H9 (cell line): ENCODE data around the gene PIAS3. TPM values are rescaled to one million over a fixed set of nuclear protein-coding genes. Genes with fewer than 3 reads are reported as not detected.

Source experiments
- DNase-seq: peaks from one replicate; pipeline ENCODE4 v3.0.0-alpha.2; 2017
- H2AFZ ChIP-seq: one replicate; pipeline ENCODE4 v1.6.1; 2013; ENCODE audit warnings: mild to moderate bottlenecking, low read length, control low read depth, moderate library complexity
- H2AK5ac ChIP-seq: 2 replicates; pipeline ENCODE4 v1.6.1; 2013; ENCODE audit warnings: low read length, control low read depth, mixed read lengths; ENCODE audit not compliant: insufficient read length
- H2BK120ac ChIP-seq: one replicate; pipeline ENCODE4 v1.6.1; 2013; ENCODE audit warnings: low read depth, mild to moderate bottlenecking, low read length, control low read depth, inconsistent platforms; ENCODE audit not compliant: poor library complexity, severe bottlenecking
- H2BK12ac ChIP-seq: 2 replicates; pipeline ENCODE4 v1.6.1; 2013; ENCODE audit warnings: low read length, control low read depth, mixed read lengths, low read depth; ENCODE audit not compliant: insufficient read length
- H2BK15ac ChIP-seq: 2 replicates; pipeline ENCODE4 v1.6.1; 2013; ENCODE audit warnings: low read depth, low read length, control low read depth
- H2BK20ac ChIP-seq: one replicate; pipeline ENCODE4 v1.6.1; 2013; ENCODE audit warnings: low read depth, mild to moderate bottlenecking, low read length, control low read depth, inconsistent platforms; ENCODE audit not compliant: poor library complexity, severe bottlenecking
- H2BK5ac ChIP-seq: 2 replicates; pipeline ENCODE4 v1.6.1; 2013; ENCODE audit warnings: low read length, control low read depth, mixed read lengths; ENCODE audit not compliant: insufficient read length
- H3K14ac ChIP-seq: 2 replicates; pipeline ENCODE4 v1.6.1; 2013; ENCODE audit warnings: low read length, control low read depth; ENCODE audit not compliant: insufficient read depth
- H3K18ac ChIP-seq: 2 replicates; pipeline ENCODE4 v1.6.1; 2013; ENCODE audit warnings: low read depth, mild to moderate bottlenecking, mixed read lengths, low read length, control low read depth; ENCODE audit not compliant: insufficient read length
- H3K23ac ChIP-seq: 2 replicates; pipeline ENCODE4 v1.6.1; 2013; ENCODE audit warnings: low read length, control low read depth, mixed read lengths, low read depth; ENCODE audit not compliant: insufficient read length
- H3K23me2 ChIP-seq: 2 replicates; pipeline ENCODE4 v1.6.1; 2013; ENCODE audit warnings: low read depth, mild to moderate bottlenecking, mixed read lengths, low read length, control low read depth; ENCODE audit not compliant: insufficient read length, poor library complexity, severe bottlenecking
- H3K27ac ChIP-seq: 2 replicates; pipeline ENCODE4 v1.5.1; 2013; ENCODE audit warnings: low read length, control low read depth, mixed read lengths, low read depth; ENCODE audit not compliant: insufficient read length
- H3K27me3 ChIP-seq: 2 replicates; pipeline ENCODE4 v1.6.1; 2013; ENCODE audit warnings: low read length, control low read depth, inconsistent platforms; ENCODE audit not compliant: insufficient read depth
- H3K4ac ChIP-seq: 2 replicates; pipeline ENCODE4 v1.6.1; 2013; ENCODE audit warnings: low read depth, mild to moderate bottlenecking, control low read depth, inconsistent platforms, low read length, moderate library complexity
- H3K4me1 ChIP-seq: 2 replicates; pipeline ENCODE4 v1.6.1; 2013; ENCODE audit warnings: low read length, control low read depth, inconsistent platforms; ENCODE audit not compliant: insufficient read depth
- H3K4me2 ChIP-seq: 2 replicates; pipeline ENCODE4 v1.6.1; 2013; ENCODE audit warnings: low read length, control low read depth, mixed read lengths; ENCODE audit not compliant: insufficient read length, insufficient read depth
- H3K56ac ChIP-seq: 2 replicates; pipeline ENCODE4 v1.6.1; 2013; ENCODE audit warnings: low read depth, mild to moderate bottlenecking, mixed read lengths, low read length, control low read depth; ENCODE audit not compliant: insufficient read length
- H3K79me1 ChIP-seq: 2 replicates; pipeline ENCODE4 v1.6.1; 2013; ENCODE audit warnings: low read depth, mild to moderate bottlenecking, moderate library complexity, low read length, control low read depth, inconsistent platforms; ENCODE audit not compliant: insufficient read depth, poor library complexity, severe bottlenecking
- H3K79me2 ChIP-seq: 2 replicates; pipeline ENCODE4 v1.6.1; 2013; ENCODE audit warnings: low read length, control low read depth, inconsistent platforms; ENCODE audit not compliant: insufficient read depth
- H3K9ac ChIP-seq: 2 replicates; pipeline ENCODE4 v1.6.1; 2013; ENCODE audit warnings: low read length, control low read depth, mixed read lengths; ENCODE audit not compliant: insufficient read length; ENCODE audit errors: extremely low read depth
- H3K9me3 ChIP-seq: one replicate; pipeline ENCODE4 v1.6.1; 2013; ENCODE audit warnings: low read depth, low read length, inconsistent platforms; ENCODE audit not compliant: control insufficient read depth
- H3T11ph ChIP-seq: one replicate; pipeline ENCODE4 v1.6.1; 2013; ENCODE audit warnings: mild to moderate bottlenecking, low read length, control low read depth, inconsistent platforms
- H4K20me1 ChIP-seq: one replicate; pipeline ENCODE4 v1.6.1; 2013; ENCODE audit not compliant: control insufficient read depth, insufficient read length, insufficient read depth
- H4K5ac ChIP-seq: 2 replicates; pipeline ENCODE4 v1.6.1; 2013; ENCODE audit warnings: low read depth, mild to moderate bottlenecking, mixed read lengths, low read length, control low read depth; ENCODE audit not compliant: insufficient read length
- H4K8ac ChIP-seq: replicated peaks from 2 replicates; pipeline ENCODE4 v1.6.1; 2013; ENCODE audit warnings: low read length, control low read depth, mixed read lengths, low read depth; ENCODE audit not compliant: insufficient read length
- H4K91ac ChIP-seq: 2 replicates; pipeline ENCODE4 v1.6.1; 2013; ENCODE audit warnings: low read depth, mild to moderate bottlenecking, moderate library complexity, mixed read lengths, low read length, control low read depth; ENCODE audit not compliant: insufficient read length
- H3K27ac Mint-ChIP-seq, 3 experiments: 2 replicates in 2 of 3; 3 replicates in 1 of 3; pipeline ENCODE4 v1.8.0; 2020 to 2021; ENCODE audit warnings: mixed read lengths in 3 of 3, mild to moderate bottlenecking in 1 of 3, moderate library complexity in 1 of 3
- H3K27me3 Mint-ChIP-seq: 2 replicates; pipeline ENCODE4 v1.8.0; 2021; ENCODE audit warnings: low read depth, mild to moderate bottlenecking, moderate library complexity, mixed read lengths
- H3K36me3 Mint-ChIP-seq, 3 experiments: 2 replicates in 2 of 3; 3 replicates in 1 of 3; pipeline ENCODE4 v1.8.0; 2020 to 2021; ENCODE audit warnings: low read depth in 3 of 3, mixed read lengths in 3 of 3; ENCODE audit not compliant: insufficient read depth in 1 of 3
- H3K4me1 Mint-ChIP-seq, 2 experiments: 2 replicates each; pipeline ENCODE4 v1.8.0; 2020; ENCODE audit warnings: mixed read lengths in 2 of 2
- H3K4me3 Mint-ChIP-seq, 2 experiments: 2 replicates in 1 of 2; 3 replicates in 1 of 2; pipeline ENCODE4 v1.8.0; 2020 to 2021; ENCODE audit warnings: mild to moderate bottlenecking in 2 of 2, mixed read lengths in 2 of 2, moderate library complexity in 1 of 2
- H3K9me3 Mint-ChIP-seq, 2 experiments: 2 replicates in 1 of 2; 3 replicates in 1 of 2; pipeline ENCODE4 v1.8.0; 2020; ENCODE audit warnings: mild to moderate bottlenecking in 2 of 2, mixed read lengths in 2 of 2, moderate library complexity in 1 of 2
- CTCF ChIP-seq: fragments of 200-600 bp; sonication (generic); conservative IDR thresholded peaks from 3 replicates; pipeline ENCODE4 v1.8.0; 2021; ENCODE audit warnings: antibody characterized with exemption, mild to moderate bottlenecking
- WGBS: extraction: QIAGEN DNeasy Blood & Tissue Kit; methylation state at CpG from one replicate; pipeline ENCODE4 v1.1.7; 2013; ENCODE audit warnings: missing lambda C conversion rate, low lambda C conversion rate, mixed read lengths; ENCODE audit not compliant: insufficient read length; ENCODE audit errors: extremely low coverage; 5-methylcytosine and 5-hydroxymethylcytosine counted together
- total RNA-seq: library from RNA; stranded (reverse); gene quantifications from 2 replicates; pipeline ENCODE4 v1.2.1, GENCODE V29; 2021

Gene PIAS3
- total RNA-seq, 1 experiment from 2014 or later: 33.9 TPM

DNA sequence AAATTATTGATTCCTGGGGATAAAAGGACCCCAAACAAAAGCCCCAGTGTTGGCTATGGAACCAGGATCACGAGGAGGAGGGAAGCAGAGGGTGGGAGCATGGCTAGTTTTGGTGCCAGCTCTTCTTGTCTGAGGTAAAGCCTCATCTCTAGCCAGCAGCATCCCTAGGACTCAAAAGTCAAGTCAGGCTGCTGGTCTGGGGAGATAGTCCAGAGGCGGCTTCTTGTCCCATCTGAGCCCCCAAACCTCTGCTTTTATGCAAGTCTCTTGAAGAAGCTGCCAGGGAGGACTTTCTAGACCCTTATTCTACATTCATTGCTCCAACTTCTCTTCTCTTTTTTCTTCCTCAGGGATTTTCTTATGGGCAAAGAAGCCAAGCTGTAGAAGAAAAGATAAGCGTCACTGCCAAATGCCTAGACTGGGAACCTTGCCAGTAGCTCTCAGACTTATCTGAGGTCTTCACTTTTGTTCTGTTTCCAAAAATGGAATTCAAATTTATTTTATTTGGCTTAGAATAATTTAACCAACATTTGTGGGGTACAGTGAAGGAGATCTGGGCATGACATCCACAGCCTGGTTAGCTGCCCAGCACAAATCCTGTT lies 33.7 kb upstream of the PIAS3 start:
- no peak overlapping the region for H2BK12ac ChIP-seq
- H2BK5ac ChIP-seq: no peak overlapping the region
- no peak overlapping the region for H3K18ac ChIP-seq
- H3K56ac ChIP-seq: no peak overlapping the region
- Mint-ChIP-seq H3K27me3 (peaks cover 18% of the 10 kb centered on the region), H3K36me3 (no peaks in the 10 kb centered on the region), H3K4me3 (peak overlapping the region; percentile 39 to 73), H3K4me1 (peaks cover 10 to 14% of the 10 kb centered on the region in 2 experiments), H3K27ac (peak overlapping the region; percentile 33 to 95 (median 46); a peak in 3 of 7 replicates), H3K9me3 (no peaks in the 10 kb centered on the region)
- H3K9me3 ChIP-seq: no peaks in the 10 kb centered on the region
- no peak overlapping the region for H4K5ac ChIP-seq
- no peaks in the 10 kb centered on the region for H3K79me1 ChIP-seq
- H2AFZ ChIP-seq: peak overlapping the region; percentile 95
- H3K4me1 ChIP-seq: no peaks in the 10 kb centered on the region
- H4K20me1 ChIP-seq: no peaks in the 10 kb centered on the region
- H3K14ac ChIP-seq: no peak overlapping the region
- no peak overlapping the region for H2BK15ac ChIP-seq
- H3K9ac ChIP-seq: no peak overlapping the region
- DNase-seq: no peak
- no peak overlapping the region for H2AK5ac ChIP-seq
- H2BK20ac ChIP-seq: no peak overlapping the region
- no peak overlapping the region for H3K27ac ChIP-seq
- H3K79me2 ChIP-seq: no peaks in the 10 kb centered on the region
- no peak overlapping the region for H4K8ac ChIP-seq
- no CpG with 5 or more reads among the region's 3 CpGs for WGBS
- no peaks in the 10 kb centered on the region for H3K27me3 ChIP-seq
- no peak overlapping the region for H4K91ac ChIP-seq
- H3K23me2 ChIP-seq: peaks cover 4% of the 10 kb centered on the region
- H3K4ac ChIP-seq: no peak overlapping the region
- H3K4me2 ChIP-seq: peak overlapping the region; percentile 41
- TF ChIP-seq CTCF: no peak
- no peak overlapping the region for H3K23ac ChIP-seq
- no peak overlapping the region for H2BK120ac ChIP-seq
- H3T11ph ChIP-seq: no peak overlapping the region
